Immature natural killer cell (primary cell): ENCODE results near the gene VSTM4. TPM values are rescaled to one million over a fixed set of nuclear protein-coding genes. Genes with fewer than 3 reads are reported as not detected.

Source experiments
- DNase-seq, 3 donors: peaks; one replicate each; pipeline ENCODE4 v3.0.0; 2022; ENCODE audit warnings: mixed read lengths in 1 of 3
- H3K27ac Mint-ChIP-seq, 6 donors: one replicate each; pipeline ENCODE4 v1.8.0; 2020; ENCODE audit warnings: mixed read lengths in 6 of 6, mild to moderate bottlenecking in 5 of 6, inconsistent platforms in 4 of 6, moderate library complexity in 3 of 6
- H3K27me3 Mint-ChIP-seq, 3 donors: one replicate each; pipeline ENCODE4 v1.8.0; 2020 to 2021; ENCODE audit warnings: low read depth in 3 of 3, mild to moderate bottlenecking in 3 of 3, mixed read lengths in 3 of 3, moderate library complexity in 3 of 3, inconsistent platforms in 1 of 3
- H3K36me3 Mint-ChIP-seq, 3 donors: one replicate each; pipeline ENCODE4 v1.8.0; 2020; ENCODE audit warnings: mixed read lengths in 3 of 3, inconsistent platforms in 2 of 3, mild to moderate bottlenecking in 2 of 3
- H3K4me1 Mint-ChIP-seq, 2 donors: one replicate each; pipeline ENCODE4 v1.8.0; 2020; ENCODE audit warnings: inconsistent platforms in 2 of 2, mild to moderate bottlenecking in 2 of 2, mixed read lengths in 2 of 2, moderate library complexity in 1 of 2
- H3K4me3 Mint-ChIP-seq, 5 donors: one replicate each; pipeline ENCODE4 v1.8.0; 2020; ENCODE audit warnings: mild to moderate bottlenecking in 5 of 5, mixed read lengths in 5 of 5, inconsistent platforms in 3 of 5, moderate library complexity in 3 of 5
- H3K9me3 Mint-ChIP-seq, 6 donors: one replicate each; pipeline ENCODE4 v1.8.0; 2020; ENCODE audit warnings: mild to moderate bottlenecking in 6 of 6, mixed read lengths in 6 of 6, inconsistent platforms in 4 of 6, moderate library complexity in 3 of 6
- polyA plus RNA-seq, 3 donors: library from polyadenylated mRNA; unstranded; fragments of 300-500 nt; fragmentation: Illumina TruSeq; gene quantifications; one replicate each; pipeline ENCODE4 v1.2.3, GENCODE V29; 2021

Gene VSTM4
- polyA plus RNA-seq, 3 donors from 2014 or later, result 0.03 to 0.12 TPM; not detected in 1

DNA sequence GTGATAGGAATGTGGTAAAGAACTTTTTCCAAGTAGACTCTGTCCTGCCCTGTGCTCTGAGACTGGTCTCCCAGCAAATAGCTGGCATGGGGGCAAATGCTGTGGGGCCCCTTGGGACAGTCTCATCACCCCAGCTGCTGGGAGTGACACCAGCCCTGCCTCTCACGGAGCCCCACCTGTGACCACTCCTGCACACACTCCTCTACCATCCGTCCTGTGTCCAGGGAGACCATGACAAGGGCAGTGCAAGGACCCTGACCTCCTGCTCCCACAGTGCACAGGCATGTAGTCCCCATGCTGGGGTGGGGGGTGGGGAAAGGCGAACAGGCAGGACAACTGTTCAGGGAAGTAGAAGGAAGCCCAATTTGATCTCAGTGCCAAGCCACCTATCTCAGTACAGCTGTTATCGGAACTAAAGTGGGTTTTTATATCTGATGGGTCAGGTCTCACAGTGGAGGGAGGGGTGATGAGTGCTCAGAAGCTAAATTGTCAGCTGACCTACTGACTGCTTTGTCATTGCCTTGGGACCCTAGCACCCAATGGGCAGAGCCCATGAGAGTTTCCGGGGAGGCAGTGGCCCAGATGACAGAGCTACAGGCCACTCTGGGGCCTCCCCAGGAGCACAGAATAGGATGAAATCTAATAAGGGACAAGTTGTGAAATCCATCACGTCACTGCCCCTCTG, 24.5 kb downstream of the VSTM4 start:
- Mint-ChIP-seq H3K9me3 (peaks cover 0 to 19% (median 13%) of the 10 kb centered on the region in 6 donors), H3K4me1 (no peaks in the 10 kb centered on the region), H3K4me3 (no peak overlapping the region), H3K27me3 (peaks cover 0 to 5% (median 3%) of the 10 kb centered on the region in 3 donors), H3K36me3 (peaks cover 6 to 8% (median 6%) of the 10 kb centered on the region in 3 donors), H3K27ac (no peak overlapping the region)
- DNase-seq, result no peak

DNA sequence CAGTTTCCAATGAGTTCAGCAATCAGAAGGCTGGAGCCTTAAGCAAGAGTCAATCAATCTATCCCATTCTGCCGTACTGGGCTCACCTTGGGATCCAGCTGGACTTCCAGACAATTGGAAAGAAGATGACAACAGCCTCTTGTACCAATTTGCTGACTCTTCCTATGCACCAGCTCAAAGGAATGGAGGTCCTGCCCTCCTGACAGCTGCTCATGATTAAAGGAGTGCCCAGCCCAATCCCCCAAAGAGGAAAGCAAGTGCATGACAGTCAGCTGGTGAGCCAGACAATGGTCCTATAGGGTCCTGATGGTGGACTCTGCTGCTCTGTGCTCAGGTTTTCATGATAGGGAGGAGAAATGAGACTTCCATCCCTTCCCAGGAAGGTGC, 25.1 kb downstream of the VSTM4 start:
- no peak overlapping the region for H3K27ac Mint-ChIP-seq
- H3K4me3 Mint-ChIP-seq, result no peak overlapping the region
- H3K36me3 Mint-ChIP-seq, result peaks cover 6 to 8% (median 6%) of the 10 kb centered on the region in 3 donors
- H3K4me1 Mint-ChIP-seq, result no peaks in the 10 kb centered on the region
- peaks cover 0 to 20% (median 13%) of the 10 kb centered on the region in 6 donors for H3K9me3 Mint-ChIP-seq
- DNase-seq, result no peak
- peaks cover 0 to 5% (median 3%) of the 10 kb centered on the region in 3 donors for H3K27me3 Mint-ChIP-seq

DNA sequence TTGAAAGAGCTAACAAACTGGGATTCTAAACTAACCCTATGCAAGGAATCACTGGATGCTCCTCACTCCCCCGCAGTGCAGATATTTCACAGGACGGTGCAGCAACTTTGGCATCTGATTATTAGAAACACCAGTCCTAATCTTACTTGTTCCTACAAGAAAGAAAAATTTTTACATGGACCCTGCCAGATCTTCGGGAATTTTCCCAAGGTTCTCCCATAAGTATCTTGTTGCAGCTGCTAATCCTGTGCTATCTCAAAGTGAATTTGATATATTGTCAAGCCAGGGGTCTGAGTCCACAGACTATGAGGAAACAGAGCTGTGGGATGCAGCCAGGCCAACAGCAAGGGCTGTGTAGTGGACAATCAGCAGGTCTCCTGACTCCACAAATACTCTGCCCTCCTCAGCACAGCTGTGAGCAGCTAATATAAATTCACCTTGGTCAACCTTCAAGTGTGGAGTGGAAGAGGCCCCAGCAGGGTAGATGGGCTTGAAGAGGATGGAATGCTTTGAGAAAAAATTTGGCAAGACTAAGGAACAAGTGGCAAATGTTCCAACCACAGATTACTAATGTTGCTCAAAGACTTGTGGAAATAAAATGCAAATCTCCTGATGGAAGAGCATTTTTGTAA, 25.6 kb downstream of the VSTM4 start:
- Mint-ChIP-seq H3K4me3 (no peak overlapping the region), H3K4me1 (no peaks in the 10 kb centered on the region), H3K27me3 (peaks cover 0 to 5% (median 3%) of the 10 kb centered on the region in 3 donors), H3K36me3 (peaks cover 6 to 8% (median 6%) of the 10 kb centered on the region in 3 donors), H3K27ac (no peak overlapping the region), H3K9me3 (peaks cover 0 to 20% (median 13%) of the 10 kb centered on the region in 6 donors)
- DNase-seq, result no peak

DNA sequence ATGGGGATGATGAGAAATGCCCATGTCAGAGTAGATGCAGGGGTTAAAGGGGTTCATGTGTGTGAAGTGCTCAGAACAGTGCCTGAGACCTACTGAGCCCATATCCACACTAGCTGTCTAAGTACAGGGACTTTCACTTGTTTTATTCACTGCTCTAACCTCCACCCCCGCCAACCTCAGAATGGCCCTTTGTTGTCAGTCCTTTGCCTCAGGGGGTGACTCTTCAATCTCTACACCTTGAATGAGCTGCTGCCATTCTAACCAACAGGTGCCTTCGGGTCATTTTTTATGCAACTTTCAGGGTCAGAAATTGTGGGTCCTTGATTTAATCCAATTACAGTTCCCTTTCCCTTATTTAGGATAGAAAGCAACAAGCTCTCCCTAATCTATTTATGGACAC, 26.2 kb downstream of the VSTM4 start:
- no peak overlapping the region for H3K27ac Mint-ChIP-seq
- no peak for DNase-seq
- H3K9me3 Mint-ChIP-seq, result peaks cover 0 to 20% (median 13%) of the 10 kb centered on the region in 6 donors
- no peak overlapping the region for H3K4me3 Mint-ChIP-seq
- peaks cover 6 to 8% (median 6%) of the 10 kb centered on the region in 3 donors for H3K36me3 Mint-ChIP-seq
- H3K4me1 Mint-ChIP-seq, result no peaks in the 10 kb centered on the region
- H3K27me3 Mint-ChIP-seq, result peaks cover 2 to 5% (median 3%) of the 10 kb centered on the region in 3 donors

DNA sequence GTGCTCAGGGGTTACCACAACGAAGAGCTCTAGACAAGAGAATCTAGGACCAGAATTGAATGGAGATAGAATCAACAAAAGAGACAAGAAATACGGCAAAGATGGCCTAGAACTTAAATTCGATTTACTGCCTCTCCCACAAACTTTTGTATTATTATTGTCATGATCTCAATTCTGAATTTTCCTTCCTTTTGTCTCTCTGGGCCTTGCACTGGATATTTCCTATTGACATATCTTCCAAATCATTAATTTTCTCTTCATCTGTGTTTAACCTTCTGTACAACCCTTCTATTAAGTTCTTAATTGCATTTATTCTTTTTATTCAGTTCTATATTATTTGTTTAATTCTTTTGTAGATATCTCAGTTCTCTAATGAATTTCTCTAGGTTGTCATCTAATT, 28.4 kb downstream of the VSTM4 start:
- peaks cover 6 to 8% (median 6%) of the 10 kb centered on the region in 3 donors for H3K36me3 Mint-ChIP-seq
- no peak overlapping the region for H3K4me3 Mint-ChIP-seq
- no peak overlapping the region for H3K27ac Mint-ChIP-seq
- H3K27me3 Mint-ChIP-seq, result peaks cover 0 to 2% (median 0%) of the 10 kb centered on the region in 3 donors
- no peak for DNase-seq
- no peaks in the 10 kb centered on the region for H3K4me1 Mint-ChIP-seq
- H3K9me3 Mint-ChIP-seq, result peaks cover 0 to 20% (median 13%) of the 10 kb centered on the region in 6 donors

DNA sequence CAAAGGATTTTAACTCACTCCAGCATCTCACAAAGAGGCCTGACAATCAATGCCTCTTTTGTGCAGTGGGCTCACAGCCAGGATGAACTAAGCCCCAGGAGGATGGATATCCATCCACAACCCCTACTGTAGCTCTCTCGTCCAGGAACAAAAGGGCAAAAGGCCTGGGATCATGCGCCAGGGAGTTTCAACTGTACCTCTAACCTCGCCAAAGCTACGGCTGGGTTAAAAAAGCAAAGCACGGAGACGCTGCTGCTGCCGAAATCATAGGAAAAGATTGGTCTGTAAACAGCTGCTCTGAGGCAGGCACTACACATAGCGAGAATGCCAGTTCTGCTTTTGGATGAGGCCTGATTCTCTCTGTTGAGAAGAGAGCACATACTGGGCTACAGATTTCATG, 32.1 kb downstream of the VSTM4 start:
- Mint-ChIP-seq H3K9me3 (peaks cover 0 to 20% (median 13%) of the 10 kb centered on the region in 6 donors), H3K36me3 (peaks cover 6 to 8% (median 6%) of the 10 kb centered on the region in 3 donors), H3K4me3 (no peak overlapping the region), H3K27ac (no peak overlapping the region), H3K4me1 (no peaks in the 10 kb centered on the region), H3K27me3 (peaks cover 0 to 2% (median 0%) of the 10 kb centered on the region in 3 donors)
- DNase-seq, result no peak

DNA sequence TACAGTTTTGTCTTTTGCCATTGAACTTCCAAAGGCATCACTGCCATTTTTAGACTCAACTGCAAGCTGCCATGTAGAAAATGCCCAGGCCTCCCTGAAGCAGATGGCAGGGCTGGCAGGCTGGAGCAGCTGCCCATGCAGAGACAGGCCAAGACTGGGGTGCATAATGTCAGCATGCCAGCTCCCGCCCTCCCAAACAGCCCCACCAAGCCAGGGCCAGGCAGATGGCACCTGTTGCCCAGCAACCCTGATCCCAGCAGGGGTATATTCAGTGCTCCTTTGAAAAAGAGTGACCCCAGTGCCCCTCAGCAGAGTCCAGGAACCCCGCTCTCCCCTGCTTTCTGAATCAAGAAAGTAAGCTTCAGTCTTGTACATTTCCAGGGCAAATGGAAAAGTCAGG, 32.6 kb downstream of the VSTM4 start:
- peaks cover 0 to 2% (median 0%) of the 10 kb centered on the region in 3 donors for H3K27me3 Mint-ChIP-seq
- peaks cover 6 to 8% (median 6%) of the 10 kb centered on the region in 3 donors for H3K36me3 Mint-ChIP-seq
- no peak for DNase-seq
- H3K4me3 Mint-ChIP-seq, result no peak overlapping the region
- no peaks in the 10 kb centered on the region for H3K4me1 Mint-ChIP-seq
- H3K27ac Mint-ChIP-seq, result no peak overlapping the region
- H3K9me3 Mint-ChIP-seq, result peaks cover 0 to 20% (median 13%) of the 10 kb centered on the region in 6 donors

DNA sequence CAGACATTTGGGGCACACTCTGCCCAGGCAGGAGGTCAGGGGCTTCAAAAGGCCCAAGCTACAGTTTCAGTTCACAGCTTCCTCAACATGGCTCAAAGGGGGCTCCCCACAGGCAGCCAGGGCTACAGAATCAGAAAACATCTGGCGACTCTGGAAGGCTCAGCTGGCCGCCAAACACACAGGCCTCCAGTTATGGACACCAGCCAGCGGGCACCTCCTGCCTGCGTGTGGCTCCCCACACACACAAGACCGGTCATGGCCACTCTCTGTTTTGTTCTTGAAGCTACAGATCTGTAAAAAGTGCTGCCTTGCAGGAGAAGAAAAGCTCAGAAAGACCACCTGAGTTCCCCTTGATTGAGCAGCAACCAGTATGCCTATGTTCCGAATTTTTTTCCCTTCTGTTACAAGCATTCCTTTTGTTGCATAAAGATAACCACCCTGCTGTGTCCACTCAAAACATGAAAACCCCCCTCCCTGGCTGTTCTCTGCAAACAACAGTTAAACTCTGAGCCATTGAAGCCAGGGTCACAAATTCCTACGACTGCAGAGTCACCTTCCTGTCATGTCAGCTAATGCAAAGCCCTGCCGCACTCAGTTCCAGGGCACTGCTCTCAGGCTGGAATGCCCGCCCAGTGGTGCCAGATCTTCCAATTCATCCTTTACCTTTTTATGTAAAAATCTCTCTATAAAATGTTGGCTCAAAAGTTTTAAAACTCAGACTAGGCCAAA, 33.6 kb downstream of the VSTM4 start:
- H3K36me3 Mint-ChIP-seq, result no peaks in the 10 kb centered on the region
- peaks cover 0 to 5% of the 10 kb centered on the region in 2 donors for H3K4me1 Mint-ChIP-seq
- DNase-seq, result no peak
- no peak overlapping the region for H3K4me3 Mint-ChIP-seq
- peaks cover 0 to 9% (median 5%) of the 10 kb centered on the region in 6 donors for H3K9me3 Mint-ChIP-seq
- H3K27ac Mint-ChIP-seq, result no peak overlapping the region
- peaks cover 0 to 3% (median 0%) of the 10 kb centered on the region in 3 donors for H3K27me3 Mint-ChIP-seq

DNA sequence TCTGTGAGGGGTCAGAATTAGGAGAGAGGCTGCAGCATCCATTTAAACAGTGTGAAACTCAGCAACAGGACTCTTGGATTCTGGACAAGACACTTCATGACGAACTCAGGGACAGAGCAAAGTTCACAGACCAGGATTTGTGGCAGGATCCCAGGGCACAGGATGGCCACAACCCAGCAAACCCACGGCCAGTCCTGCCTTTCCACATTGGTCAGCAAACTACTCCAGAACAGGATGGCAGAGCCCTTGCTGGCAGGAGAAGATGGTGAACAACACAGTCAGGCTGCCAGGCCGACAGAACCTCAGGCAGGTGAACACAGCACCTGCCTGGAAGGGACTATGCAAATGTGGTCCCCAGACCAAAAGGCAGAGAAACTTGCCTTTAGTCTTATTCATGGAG, 34.4 kb downstream of the VSTM4 start:
- Mint-ChIP-seq H3K27ac (no peak overlapping the region), H3K4me1 (peaks cover 0 to 5% of the 10 kb centered on the region in 2 donors), H3K36me3 (no peaks in the 10 kb centered on the region), H3K4me3 (no peak overlapping the region), H3K9me3 (peaks cover 0 to 2% (median 0%) of the 10 kb centered on the region in 6 donors), H3K27me3 (peaks cover 0 to 7% (median 0%) of the 10 kb centered on the region in 3 donors)
- DNase-seq, result no peak

DNA sequence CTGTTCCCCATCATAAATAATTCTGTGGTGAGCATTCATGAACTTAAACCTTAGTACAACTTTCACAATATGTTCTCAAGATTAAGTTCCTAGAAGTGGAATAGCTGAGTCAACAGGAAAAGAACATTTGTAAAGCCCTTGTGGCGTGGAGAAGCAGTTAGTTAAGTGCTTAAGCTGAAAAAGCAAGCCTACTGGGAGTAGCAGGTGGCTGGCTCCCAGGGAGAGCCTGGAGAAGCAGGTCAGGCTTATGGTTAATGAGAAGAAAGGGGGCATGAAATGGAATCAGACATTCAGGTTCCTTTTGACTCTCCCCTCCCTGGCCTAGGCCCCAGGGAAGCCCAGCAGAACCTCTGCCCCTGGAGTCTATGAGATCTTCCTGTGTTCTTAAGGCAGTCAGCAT, 35.3 kb downstream of the VSTM4 start:
- H3K27ac Mint-ChIP-seq, result no peak overlapping the region
- no peaks in the 10 kb centered on the region for H3K36me3 Mint-ChIP-seq
- H3K27me3 Mint-ChIP-seq, result peaks cover 0 to 9% (median 0%) of the 10 kb centered on the region in 3 donors
- H3K4me1 Mint-ChIP-seq, result peaks cover 0 to 5% of the 10 kb centered on the region in 2 donors
- no peak overlapping the region for H3K4me3 Mint-ChIP-seq
- no peak for DNase-seq
- H3K9me3 Mint-ChIP-seq, result no peaks in the 10 kb centered on the region

DNA sequence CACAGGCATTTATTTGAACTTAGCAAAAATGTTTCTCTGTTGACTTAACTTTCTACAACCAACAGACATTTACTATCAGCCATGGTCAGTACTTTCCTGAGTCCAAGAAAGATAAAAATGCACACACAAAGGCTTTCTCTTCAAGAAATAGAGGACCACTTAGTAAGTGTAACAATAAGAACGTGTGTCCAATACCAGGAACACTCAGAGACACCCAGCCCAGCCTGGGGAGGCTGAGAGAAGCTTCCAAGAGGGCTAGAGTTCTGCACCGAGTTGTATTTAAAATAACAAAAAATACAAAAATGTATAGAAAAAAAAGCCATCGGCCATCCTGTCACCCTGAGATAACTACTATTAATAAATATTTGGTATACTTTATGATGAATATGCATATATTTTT, 35.8 kb downstream of the VSTM4 start:
- Mint-ChIP-seq H3K27me3 (peaks cover 0 to 9% (median 0%) of the 10 kb centered on the region in 3 donors), H3K9me3 (no peaks in the 10 kb centered on the region), H3K27ac (no peak overlapping the region), H3K4me1 (peaks cover 0 to 5% of the 10 kb centered on the region in 2 donors), H3K4me3 (no peak overlapping the region), H3K36me3 (no peaks in the 10 kb centered on the region)
- DNase-seq, result no peak

DNA sequence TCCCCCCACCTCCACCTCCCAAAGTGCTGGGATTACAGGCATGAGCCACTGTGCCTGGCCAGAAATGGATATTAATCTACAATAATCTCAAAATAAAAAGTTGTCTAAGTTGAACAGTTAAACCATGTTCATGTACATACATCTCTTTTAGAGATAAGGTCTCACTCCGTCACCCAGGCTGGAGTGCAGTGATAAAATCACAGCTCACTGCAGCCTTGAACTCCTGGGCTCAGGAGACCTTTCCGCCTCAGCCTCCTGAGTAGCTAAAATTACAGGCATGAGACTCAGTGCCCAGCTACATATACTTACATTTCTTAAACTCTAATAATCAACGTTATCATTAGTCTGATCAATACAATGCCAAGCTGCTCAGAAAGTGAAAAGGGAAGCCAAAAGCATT, 36.2 kb downstream of the VSTM4 start:
- Mint-ChIP-seq H3K4me1 (peaks cover 0 to 5% of the 10 kb centered on the region in 2 donors), H3K9me3 (no peaks in the 10 kb centered on the region), H3K27ac (no peak overlapping the region)

DNA sequence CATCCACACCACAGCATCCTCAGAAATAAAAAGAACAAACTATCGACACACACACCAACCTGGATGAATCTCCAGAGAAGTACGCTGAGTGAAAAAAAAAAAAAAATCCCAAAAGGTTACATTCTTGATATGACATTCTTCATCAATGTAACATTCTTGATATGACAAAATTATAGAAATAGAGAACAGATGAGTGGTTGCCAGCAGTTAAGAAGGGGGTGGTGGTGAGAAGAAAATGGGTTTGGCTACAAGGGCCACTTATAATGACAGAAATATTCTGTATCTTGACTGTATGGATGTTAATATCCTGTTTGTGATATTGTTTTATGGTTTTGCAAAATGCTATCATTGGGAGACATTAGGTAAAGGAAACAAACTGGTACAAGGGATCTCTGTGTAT, 36.9 kb downstream of the VSTM4 start:
- Mint-ChIP-seq H3K9me3 (no peaks in the 10 kb centered on the region), H3K4me3 (no peak overlapping the region), H3K27ac (no peak overlapping the region), H3K4me1 (peaks cover 0 to 5% of the 10 kb centered on the region in 2 donors), H3K27me3 (peaks cover 0 to 7% (median 0%) of the 10 kb centered on the region in 3 donors), H3K36me3 (no peaks in the 10 kb centered on the region)
- no peak for DNase-seq

More for the DNA sequence above, 36.2 kb downstream of the VSTM4 start:
- H3K36me3 Mint-ChIP-seq, result no peaks in the 10 kb centered on the region
- no peak overlapping the region for H3K4me3 Mint-ChIP-seq
- DNase-seq, result no peak
- peaks cover 0 to 7% (median 0%) of the 10 kb centered on the region in 3 donors for H3K27me3 Mint-ChIP-seq
